Nucleus accumbens (tissue), 56 donors: ENCODE results near the gene TTC7B.

Experiments
- DNase-seq, 56 donors: peaks; one replicate each; lab custom pipeline; 2025; lab: John Stamatoyannopoulos, UW

Gene TTC7B

DNA sequence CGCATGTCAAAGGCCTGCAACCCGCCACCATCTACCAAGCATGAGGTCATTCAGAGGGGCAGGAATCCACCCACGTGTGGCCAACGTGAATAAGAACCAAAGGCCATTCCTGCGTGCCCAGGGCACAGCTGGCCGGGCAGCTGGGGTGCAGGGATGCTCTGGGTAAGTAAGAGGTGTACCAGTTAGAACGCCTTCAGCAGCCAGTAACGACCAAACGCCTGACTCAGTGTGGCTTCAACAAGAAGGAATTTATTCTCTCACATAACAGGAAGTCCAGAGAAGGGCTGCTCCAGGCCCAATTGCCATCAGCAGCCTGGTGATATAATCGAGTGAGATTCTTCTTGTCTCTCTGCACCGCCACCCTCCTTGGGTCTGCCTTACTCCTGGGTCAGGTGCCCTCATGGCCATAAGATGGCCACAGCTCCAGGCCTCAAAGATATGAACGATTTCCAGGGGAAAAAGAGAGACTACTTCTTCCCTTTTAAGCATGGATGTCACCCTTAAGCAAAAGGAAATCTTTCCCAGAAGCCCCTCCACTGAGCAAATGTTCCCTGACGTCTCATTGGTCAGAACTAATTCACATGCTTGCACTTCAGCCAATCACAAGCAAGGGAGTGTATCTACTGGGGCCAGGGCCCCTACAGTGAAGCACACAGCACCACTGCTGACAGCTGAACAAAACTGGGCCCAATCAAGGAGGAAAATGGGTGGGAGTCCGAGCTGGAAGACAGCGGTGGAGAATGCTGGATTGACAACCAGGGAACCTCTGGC, 7.3 kb downstream of the TTC7B start:
- no peak for DNase-seq

DNA sequence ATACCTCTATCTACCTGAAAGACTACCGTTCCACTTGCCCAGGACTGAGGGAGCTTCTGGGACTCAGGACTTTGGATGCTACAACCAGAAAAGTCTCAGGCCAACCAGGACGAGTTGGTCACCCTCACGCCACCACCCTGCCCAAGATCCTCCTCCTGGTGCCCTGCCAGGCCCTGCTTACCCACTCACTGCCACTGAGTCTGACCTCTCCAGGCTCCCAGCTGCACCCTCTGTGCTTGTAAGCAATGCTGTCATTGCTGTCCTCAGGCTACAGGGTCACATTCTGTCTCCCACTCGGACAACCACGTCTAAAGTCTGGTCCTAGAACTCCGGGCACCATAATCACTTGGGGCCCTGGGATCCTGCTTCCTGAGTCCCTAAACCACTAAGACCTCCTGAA, 9.2 kb downstream of the TTC7B start:
- DNase-seq, result no peak

DNA sequence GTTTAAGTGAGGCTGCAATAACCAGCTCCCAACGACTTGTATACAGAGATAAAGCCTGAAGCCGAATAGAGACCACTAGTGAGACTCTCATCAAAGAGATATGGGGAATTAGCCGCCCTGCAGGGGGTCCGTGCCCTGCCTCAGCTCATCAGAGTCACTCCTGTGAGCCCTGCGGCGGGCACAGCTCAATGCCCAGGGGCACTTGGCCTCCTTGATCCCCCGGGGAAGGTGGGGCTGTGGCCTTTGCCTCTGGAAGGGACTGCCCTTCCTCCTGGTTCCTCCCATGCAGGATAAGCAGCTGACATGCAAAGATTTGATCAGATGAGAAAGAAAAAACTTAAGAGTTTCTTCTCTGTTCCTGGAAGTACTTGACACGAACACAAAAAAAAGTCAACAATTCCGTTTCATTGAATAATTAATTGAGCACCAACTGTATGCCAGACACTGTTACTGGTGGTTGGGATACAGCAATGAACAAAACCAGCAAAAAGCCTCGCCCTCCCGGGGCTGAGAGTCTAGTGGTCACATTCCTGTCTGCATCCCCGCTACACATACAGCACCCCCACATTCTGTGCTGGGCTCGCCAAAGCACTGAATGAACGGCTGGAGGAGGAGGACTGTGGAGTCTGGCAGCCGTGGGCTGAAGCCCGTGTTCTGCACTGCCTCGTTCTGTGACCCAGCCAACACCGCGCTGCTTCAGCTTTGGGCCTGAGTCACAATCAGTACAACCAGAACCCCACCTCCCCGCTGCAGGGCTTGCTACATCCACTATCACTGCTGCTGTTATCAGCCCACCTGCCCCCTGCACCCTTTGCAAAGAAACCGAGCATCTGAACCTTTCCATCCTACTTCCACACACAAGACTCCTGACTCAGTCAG, 10.3 kb downstream of the TTC7B start:
- peak in 37 of 56 donors; percentile 22 to 79 (median 42) for DNase-seq

DNA sequence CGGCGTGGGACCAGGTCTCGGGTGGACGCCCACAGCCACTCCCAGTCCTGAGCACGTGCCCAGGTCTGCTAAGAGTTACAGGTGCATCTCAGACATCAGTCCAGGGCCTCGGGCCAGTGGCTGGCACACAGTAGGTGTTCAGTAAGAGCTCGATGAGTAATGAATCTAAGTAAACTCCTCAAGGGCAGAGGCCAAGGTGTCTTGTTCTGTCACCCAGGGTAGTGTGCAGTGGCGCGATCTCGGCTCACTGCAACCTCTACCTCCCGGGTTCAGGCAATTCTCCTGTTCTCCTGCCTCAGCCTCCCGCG, 11.2 kb downstream of the TTC7B start:
- no peak for DNase-seq

DNA sequence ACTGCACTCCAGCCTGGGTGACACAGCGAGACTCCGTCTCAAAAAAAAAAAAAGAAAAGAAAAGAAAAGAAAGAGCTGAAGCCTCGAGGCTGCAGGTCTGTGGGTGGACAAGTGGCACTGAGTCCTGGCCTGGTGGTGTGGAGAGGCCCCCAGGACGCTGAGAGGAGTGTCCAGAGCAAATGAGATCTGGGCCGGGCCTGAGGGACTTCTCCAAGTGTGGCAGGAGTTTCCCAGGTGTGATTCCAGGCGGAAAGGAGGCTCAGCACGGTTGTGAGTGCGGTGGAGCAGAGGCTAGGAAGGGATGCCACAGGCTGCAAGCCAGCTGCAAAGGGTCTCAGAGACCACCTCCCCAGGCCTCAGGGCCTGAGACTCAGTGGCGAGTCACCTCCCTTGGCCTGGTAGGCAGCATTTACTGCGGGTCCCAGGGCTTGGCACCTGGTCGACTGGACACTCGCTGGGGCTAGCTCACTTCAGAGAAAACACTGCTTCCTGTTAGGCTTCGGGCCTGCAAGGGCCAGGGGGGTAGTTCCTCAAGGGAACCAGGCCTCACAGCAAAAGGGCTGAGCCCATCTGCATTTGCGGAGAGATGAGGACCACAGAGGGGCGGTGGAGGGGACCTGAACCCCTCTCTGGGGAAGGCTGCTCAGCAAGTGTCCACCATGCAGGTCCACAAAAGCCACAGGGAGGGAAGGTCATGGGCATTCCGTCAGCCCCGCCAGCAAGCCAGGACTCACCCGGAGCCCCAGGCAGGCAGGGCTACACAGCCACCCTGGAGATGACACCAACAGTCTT, 11.7 kb downstream of the TTC7B start:
- no peak for DNase-seq

DNA sequence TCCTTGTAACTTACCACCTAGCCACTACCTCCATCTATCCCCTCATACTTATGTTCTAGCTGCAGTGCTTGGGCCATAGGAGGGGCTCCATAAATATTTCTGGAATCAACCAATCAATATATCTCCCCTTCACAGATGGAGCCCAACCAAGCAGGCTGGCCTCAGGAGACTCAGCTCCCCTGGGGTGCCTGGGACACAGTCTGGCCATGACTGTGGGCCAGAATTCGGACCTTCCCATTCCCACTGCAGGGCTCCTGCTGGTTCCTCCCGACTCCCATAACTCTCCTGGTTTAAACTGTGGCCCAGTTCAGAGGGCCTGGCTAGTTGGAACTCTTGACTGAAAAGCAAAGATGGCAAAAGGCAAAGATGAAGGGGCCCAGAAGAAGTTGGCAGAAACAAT, 13.0 kb downstream of the TTC7B start:
- DNase-seq, result no peak

DNA sequence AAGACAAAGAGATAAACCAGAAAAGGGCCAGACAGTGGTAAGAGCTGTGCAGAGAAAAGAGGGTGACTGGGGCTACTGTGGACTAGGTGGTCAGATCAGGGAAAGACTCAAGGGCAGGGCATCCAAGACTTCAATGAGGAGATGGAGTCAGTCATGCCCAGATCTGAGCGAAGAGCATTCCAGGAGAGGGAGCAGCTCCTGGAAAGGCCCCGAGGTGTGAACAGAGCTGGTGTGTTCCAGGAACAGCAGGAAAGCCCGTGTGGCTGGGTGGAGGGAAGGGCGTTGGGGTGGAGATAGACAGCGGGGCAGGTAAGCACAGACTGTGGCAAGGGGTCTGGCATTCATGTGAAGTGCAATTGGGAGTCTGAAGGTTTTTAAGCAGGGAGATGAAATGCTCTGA, 16.8 kb downstream of the TTC7B start:
- DNase-seq, result no peak

DNA sequence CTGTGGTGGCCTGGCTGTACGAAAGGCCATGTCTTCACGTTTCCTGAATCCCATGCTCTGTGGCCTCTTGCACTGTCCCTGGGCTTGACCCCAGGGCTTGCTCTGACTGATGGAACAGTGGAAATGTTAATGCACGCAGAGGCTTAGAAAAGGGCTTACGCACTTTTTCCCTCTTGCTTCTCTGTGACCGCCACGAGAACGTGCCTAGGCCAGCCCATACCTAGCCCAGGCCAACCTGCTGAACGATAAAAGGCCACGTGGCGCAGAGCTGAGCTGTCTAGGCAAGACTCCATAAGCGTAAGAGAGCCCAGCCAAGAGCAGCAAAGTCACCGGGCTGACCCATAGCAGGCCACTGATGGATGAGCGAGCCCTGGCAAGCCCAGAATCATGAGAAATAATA, 18.3 kb downstream of the TTC7B start:
- DNase-seq, result no peak

DNA sequence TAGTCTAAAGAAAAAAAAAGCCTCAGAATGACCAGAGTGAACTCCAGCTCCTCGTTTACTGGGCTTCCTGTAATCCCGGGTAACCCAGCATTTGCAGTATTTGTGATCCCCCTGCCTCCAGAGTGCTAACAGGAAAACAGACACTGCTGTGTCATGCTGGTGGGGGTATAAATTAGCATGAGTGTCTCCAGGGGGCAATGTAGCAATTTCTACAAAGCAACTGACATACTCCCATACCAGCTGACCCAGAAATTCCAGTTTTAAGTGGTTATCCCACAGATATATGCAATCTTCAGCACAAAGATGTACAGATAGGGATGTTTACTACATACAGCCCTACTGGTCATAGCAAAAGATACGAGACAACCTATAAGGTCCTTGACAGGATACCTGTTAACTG, 18.8 kb downstream of the TTC7B start:
- DNase-seq, result no peak

DNA sequence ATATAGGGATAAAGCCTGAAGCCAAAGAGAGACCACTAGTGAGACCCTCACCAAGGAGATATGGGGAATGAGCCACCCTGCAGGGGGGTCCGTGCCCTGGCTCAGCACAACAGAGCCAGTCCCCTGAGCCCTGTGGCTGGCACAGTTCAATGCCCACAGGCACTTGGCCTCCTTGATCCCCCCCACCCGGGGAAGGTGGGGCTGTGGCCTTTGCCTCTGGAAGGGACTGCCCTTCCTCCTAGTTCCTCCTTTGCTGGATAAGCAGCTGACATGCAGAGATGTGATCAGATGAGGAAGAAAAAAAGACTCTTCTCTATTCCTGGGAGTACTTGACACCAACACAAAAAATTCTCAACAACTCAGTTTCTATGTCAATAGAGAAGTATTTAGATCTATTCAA, 19.9 kb downstream of the TTC7B start:
- peak in 3 of 56 donors; percentile 17 to 27 (median 24) for DNase-seq

DNA sequence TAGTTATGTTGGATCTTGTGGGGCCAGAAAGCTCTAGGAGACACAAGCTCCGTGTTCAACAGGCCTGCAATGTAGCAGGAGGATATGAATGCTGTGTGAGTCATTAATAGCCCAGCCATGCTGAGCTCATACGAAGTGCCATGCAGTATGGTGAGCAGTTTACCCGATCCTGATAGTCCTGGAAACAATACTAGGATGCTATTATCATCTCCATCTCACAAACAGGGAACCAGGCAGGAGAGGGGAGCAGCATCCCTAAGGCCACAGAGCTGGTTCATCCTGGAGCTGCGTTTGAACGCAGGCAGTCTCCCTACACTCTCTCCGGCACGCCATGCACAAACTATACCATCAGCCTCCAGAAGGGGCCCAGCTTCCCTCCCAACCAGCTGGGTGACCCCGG, 20.5 kb downstream of the TTC7B start:
- peak in 1 of 56 donors; percentile 28 for DNase-seq

DNA sequence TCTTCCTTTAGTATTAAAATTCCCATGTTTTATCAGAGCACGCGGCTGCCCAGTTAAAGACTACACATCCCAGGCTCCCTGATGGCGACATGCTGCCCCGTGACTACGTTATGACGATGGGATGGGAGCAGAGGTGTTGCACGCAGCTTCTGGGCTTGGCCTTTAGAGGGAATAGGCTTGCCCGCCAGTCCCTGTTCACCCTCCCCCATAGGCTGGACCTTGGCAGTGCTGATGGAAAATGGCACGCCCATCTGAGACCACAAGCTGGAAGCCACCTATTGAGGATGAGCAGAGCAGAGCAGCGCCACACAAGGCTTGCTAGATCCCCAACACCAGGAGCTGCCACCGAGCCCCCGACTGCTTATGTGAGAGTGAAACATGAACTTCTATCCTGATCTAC, 24.7 kb downstream of the TTC7B start:
- no peak for DNase-seq

DNA sequence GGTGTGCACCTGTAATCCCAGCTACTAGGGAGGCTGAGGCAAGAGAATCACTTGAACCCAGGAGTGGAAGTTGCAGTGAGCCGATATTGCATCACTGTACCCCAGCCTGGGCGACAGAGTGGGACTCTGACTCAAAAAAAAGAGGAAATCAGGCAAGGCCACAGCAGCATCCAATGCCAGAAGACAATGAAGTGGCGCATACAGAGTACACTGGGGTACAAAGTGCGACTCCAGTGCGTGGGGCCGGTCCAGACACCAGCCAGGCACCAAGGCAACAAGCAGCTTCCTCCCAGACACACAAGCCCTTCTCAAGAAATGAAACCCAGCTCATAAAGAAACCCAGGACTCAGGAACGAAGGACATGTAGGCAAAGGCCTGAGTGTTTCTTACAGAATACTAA, 28.2 kb downstream of the TTC7B start:
- DNase-seq, result peak in 5 of 56 donors; percentile 15 to 38 (median 34)

DNA sequence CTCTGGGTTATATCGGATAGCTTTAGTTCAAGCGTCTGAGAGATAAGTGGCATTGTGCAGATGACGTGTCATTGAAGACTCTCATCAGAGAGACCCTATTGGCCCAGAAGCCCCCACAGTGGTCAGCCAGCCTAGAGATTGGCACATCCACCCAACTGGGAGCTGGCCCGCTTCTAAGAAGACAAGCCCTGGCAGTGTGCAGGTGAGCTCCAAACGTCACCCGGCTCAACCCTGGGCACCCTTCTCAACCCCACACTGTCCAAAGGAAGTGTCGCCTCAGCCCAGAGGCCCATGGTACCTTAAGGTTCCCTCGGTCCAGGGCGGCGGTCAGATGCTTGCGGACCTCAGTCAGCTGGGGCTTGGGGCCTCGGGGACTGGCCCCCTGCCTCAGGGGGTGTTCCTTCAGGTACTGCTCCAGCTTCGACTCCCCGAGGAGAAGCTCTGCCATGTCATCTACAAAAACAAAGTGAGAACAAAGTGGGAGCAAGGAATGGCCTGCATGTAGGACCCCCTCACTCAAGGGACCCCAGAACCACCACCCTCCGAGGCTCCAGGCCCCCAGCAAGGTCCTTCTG, 30.3 kb downstream of the TTC7B start:
- DNase-seq, result no peak

DNA sequence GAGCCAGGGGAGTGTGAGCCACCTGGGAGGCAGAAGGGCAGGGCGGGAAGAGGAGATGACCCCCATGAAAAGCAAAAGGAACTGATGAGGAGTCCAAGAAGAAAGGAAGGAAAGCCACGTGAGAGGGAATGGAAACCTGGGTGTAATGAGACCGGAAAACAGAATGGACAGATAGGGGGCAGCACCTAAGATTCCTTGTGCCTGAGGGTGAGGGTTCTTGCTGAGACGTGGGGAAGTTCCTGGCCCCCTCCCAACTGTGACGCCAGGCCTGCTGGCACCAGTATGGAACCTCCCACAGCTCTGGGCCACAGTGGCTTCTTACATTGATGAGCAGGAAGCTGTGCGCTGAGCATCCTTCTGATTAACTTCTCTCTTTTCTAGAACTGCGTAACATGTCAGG, 30.8 kb downstream of the TTC7B start:
- DNase-seq, result peak in 36 of 56 donors; percentile 9 to 82 (median 40)

DNA sequence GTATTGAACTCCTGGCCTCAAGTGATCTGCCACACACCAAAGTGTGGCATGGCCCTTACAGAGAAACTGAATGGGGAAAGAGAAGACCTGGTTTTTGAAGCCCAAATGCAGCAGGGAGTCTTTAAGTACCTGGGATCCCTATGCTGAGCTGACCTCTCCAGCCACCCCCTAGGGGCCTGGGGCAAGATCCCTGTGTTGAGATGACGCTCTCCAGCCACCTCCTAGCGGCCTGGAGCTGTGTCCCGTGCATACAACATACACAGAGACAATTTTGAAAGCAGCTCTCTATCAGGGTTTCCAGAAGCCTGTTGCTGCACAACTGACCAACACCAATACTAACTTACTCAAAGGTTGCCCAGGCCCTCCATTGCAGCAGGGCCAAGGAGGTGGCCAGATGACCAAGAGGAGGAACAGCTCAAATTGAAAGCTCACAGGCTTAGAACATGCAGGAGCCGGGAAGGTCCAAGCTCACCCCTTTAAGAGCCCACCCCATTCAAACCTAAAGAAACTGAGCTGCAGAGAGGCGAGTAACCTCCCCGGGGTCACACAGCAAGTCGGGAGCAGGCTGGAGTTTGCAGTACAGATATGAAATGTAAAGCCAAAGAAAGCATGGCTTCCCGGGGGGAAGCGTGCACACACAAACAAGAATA, 31.5 kb downstream of the TTC7B start:
- no peak for DNase-seq

DNA sequence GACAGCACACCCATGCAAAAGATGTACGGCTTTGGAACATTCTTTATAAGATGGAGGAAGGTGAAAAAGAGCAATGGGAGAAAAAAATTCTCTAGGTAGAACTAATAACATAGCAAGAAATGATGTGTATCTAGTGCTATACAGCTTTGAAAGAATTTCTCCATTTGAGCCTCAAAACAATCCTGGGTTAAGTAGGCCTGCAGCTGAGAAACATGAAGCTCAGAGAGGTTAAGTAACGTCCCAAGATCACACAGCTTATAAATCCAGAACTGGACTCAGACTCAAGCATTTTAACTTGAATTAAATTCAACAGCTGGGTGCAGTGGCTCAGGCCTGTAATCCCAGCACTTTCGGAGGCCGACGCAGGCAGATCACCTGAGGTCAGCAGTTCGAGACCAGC, 32.9 kb downstream of the TTC7B start:
- DNase-seq, result no peak

DNA sequence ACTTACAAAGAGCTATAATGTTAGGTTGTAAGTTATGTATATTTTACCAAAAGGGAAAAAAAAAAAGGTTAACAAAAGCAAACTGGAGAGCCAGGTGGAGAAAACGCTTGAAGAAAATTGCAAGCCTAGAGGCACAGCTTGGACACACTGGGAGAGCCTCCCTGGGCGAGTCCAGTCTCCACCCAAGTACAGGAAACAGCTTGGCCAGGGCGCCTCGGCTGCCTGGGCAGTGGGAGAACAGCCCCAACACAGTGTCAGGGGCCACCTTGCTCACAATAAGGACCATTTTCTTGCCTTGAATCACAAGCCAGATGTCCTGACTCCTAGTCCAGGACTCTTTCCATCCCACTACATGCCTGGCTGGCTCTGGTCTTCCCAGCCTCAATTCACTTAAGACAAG, 33.3 kb downstream of the TTC7B start:
- DNase-seq, result no peak

DNA sequence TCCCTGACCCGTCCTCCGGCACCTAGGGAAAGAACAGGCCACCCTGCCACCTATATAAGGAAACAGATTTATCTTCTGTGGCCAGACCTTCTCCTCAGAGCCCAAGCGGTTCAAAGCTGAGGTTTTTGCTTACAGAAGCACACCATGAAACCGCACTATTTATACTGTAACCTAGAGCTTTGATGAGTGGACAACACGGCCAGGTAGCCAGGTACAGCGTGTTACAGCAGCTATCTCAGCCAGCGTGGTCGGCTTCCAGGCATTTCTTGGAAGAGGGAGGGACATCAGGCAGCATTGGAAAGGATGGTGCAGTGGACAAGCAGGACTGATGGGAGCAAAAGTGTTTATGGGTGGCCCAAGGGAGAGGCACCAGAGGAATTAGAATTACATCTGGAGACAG, 34.4 kb downstream of the TTC7B start:
- no peak for DNase-seq

DNA sequence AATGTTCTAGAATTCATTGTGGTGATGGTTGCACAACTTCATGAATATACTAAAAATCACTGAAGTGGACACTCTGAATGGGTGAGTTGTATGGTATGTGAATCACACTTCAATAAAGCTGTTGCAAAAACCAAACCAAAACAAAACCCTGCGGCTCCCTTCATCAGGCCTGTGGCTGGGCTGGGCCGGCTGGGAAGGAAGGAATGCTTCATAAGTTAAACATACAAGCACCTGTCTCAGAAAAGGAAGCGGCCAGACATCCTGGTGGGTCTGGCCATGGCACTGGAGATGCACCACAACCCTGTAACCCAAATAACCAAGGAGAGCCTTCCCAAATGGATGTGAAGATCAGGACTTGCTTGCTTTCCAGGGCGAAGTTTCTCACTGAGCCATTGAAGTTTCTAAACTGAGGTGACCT, 34.9 kb downstream of the TTC7B start:
- no peak for DNase-seq
